Endothelial cell of umbilical vein (primary cell): Measurements from ENCODE around the gene C16orf87. TPM values are rescaled to one million over a fixed set of nuclear protein-coding genes. Genes with fewer than 3 reads are reported as not detected.

Experiments used
- BruUV-seq: library from RNA; stranded (reverse); fragments of 400-500 nt; replicated peaks from 2 replicates; lab custom pipeline; 2021; lab: Mats Ljungman, UMichigan
- CTCF ChIA-PET: fragments of 300-600, 350-600 bp; sonication (Branson Sonifier 250); formaldehyde crosslinking; loops from one replicate; lab custom pipeline; 2021; ENCODE audit warnings: antibody characterized with exemption, inconsistent platforms; lab: Charles Lee
- POLR2A ChIA-PET: fragments of 300-600, 350-600 bp; sonication (Branson Sonifier 250); formaldehyde crosslinking; loops from one replicate; lab custom pipeline; 2021; ENCODE audit warnings: antibody characterized with exemption, inconsistent platforms; lab: Charles Lee
- DNase-seq: peaks from one replicate; pipeline ENCODE4 v3.0.0-alpha.2; 2011; ENCODE audit warnings: low read depth, low spot score
- FAIRE-seq: peaks from 2 replicates; lab custom pipeline; 2011; peaks lifted over from hg19 to GRCh38; lab: Jason Lieb, UNC
- H2AFZ ChIP-seq: 2 replicates; pipeline ENCODE4 v1.6.0; 2012; ENCODE audit warnings: low read depth, low read length, control low read depth, inconsistent platforms
- H3K27ac ChIP-seq: 2 replicates; pipeline ENCODE4 v1.5.1; 2011; ENCODE audit warnings: low read depth, mild to moderate bottlenecking, control low read depth, low read length, moderate library complexity; ENCODE audit not compliant: insufficient read depth
- H3K27me3 ChIP-seq, 2 experiments: 2 replicates each; pipeline versions ENCODE4 v1.6.0 to v1.6.1; 2011; ENCODE audit warnings: low read length in 2 of 2, mixed read lengths in 1 of 2; ENCODE audit not compliant: control insufficient read depth in 2 of 2, insufficient read depth in 2 of 2
- H3K36me3 ChIP-seq, 2 experiments: 2 replicates in 1 of 2; 3 replicates in 1 of 2; pipeline ENCODE4 v1.5.1; 2011; ENCODE audit warnings: low read length in 2 of 2, mild to moderate bottlenecking in 1 of 2, moderate library complexity in 1 of 2; ENCODE audit not compliant: control insufficient read depth in 2 of 2, insufficient read depth in 2 of 2; ENCODE audit errors: extremely low read depth in 1 of 2
- H3K4me1 ChIP-seq: 3 replicates; pipeline ENCODE4 v1.5.1; 2011; ENCODE audit warnings: mild to moderate bottlenecking, low read length; ENCODE audit not compliant: control insufficient read depth, insufficient read depth; ENCODE audit errors: extremely low read depth
- H3K4me2 ChIP-seq: 2 replicates; pipeline ENCODE4 v1.6.1; 2011; ENCODE audit warnings: low read length, control low read depth, mixed read lengths; ENCODE audit not compliant: insufficient read depth
- H3K4me3 ChIP-seq, 3 experiments: fragments of 200-600 bp in 1 of 3; sonication (generic), shearing (Covaris generic) in 1 of 3; replicated peaks in 1 of 3; 2 replicates each; pipeline ENCODE4 v1.5.1; 2011 to 2016; ENCODE audit warnings: control low read depth in 3 of 3, low read length in 3 of 3, mild to moderate bottlenecking in 2 of 3, inconsistent platforms in 1 of 3, low read depth in 1 of 3, moderate library complexity in 1 of 3; ENCODE audit not compliant: insufficient read depth in 1 of 3
- H3K79me2 ChIP-seq: 2 replicates; pipeline ENCODE4 v1.6.0; 2012; ENCODE audit warnings: low read length, inconsistent platforms; ENCODE audit not compliant: control insufficient read depth, insufficient read depth
- H3K9ac ChIP-seq: replicated peaks from 2 replicates; pipeline ENCODE3; 2011; ENCODE audit warnings: low read length, control low read depth; ENCODE audit not compliant: insufficient read depth; ENCODE audit errors: extremely low read depth
- H3K9me1 ChIP-seq: replicated peaks from 3 replicates; pipeline ENCODE4 v1.6.0; 2011; ENCODE audit warnings: mild to moderate bottlenecking, low read length; ENCODE audit not compliant: control insufficient read depth, insufficient read depth; ENCODE audit errors: extremely low read depth
- H3K9me3 ChIP-seq: replicated peaks from 2 replicates; pipeline ENCODE4 v1.5.1; 2012; ENCODE audit warnings: low read length, inconsistent platforms; ENCODE audit not compliant: control insufficient read depth, insufficient read depth
- H4K20me1 ChIP-seq: replicated peaks from 2 replicates; pipeline ENCODE3; 2011; ENCODE audit warnings: mild to moderate bottlenecking, low read length; ENCODE audit not compliant: control insufficient read depth, insufficient read depth; ENCODE audit errors: extremely low read depth
- CTCF ChIP-seq, 2 donors: IDR thresholded peaks; 1 replicate in 1 of 2; 2 replicates in 1 of 2; pipeline ENCODE4 v1.5.1; 2011; ENCODE audit warnings: low read length in 2 of 2, mild to moderate bottlenecking in 2 of 2, moderate library complexity in 2 of 2, control low read depth in 1 of 2, inconsistent platforms in 1 of 2, low read depth in 1 of 2; ENCODE audit not compliant: insufficient read depth in 1 of 2; ENCODE audit errors: extremely low read depth in 1 of 2
- EZH2 ChIP-seq: IDR thresholded peaks from 2 replicates; pipeline ENCODE4 v1.6.1; 2012; ENCODE audit warnings: borderline replicate concordance, low read depth, mild to moderate bottlenecking, moderate library complexity, low read length, inconsistent platforms; ENCODE audit not compliant: severe bottlenecking
- FOS ChIP-seq: IDR thresholded peaks from 2 replicates; pipeline ENCODE4 v1.6.1; 2011; ENCODE audit warnings: mild to moderate bottlenecking, low read length, moderate library complexity, borderline replicate concordance; ENCODE audit not compliant: insufficient read depth
- GATA2 ChIP-seq: IDR thresholded peaks from 2 replicates; pipeline ENCODE4 v1.7.0; 2011; ENCODE audit warnings: low read depth, mild to moderate bottlenecking, moderate library complexity, mixed read lengths, low read length; ENCODE audit not compliant: insufficient read length, insufficient read depth
- JUN ChIP-seq: IDR thresholded peaks from 2 replicates; pipeline ENCODE4 v1.6.1; 2011; ENCODE audit warnings: borderline replicate concordance, low read depth; ENCODE audit not compliant: insufficient read length, insufficient read depth
- MAX ChIP-seq: IDR thresholded peaks from 2 replicates; pipeline ENCODE4 v1.6.1; 2011; ENCODE audit not compliant: insufficient read depth, insufficient read length
- MYC ChIP-seq: IDR thresholded peaks from one replicate; pipeline ENCODE4 v1.6.1; 2011; ENCODE audit warnings: mild to moderate bottlenecking, low read depth, low read length
- POLR2A ChIP-seq: IDR thresholded peaks from 2 replicates; pipeline ENCODE4 v1.6.1; 2012; ENCODE audit warnings: low read depth, mild to moderate bottlenecking, control low read depth, low read length
- POLR2AphosphoS5 ChIP-seq: IDR thresholded peaks from 2 replicates; pipeline ENCODE4 v1.6.1; 2012; ENCODE audit warnings: low read depth, mild to moderate bottlenecking, control low read depth, low read length, moderate library complexity; ENCODE audit not compliant: insufficient read depth
- dilution Hi-C: fragments of 300-500 bp; cut with MboI; formaldehyde crosslinking; loops from one replicate; pipeline ENCODE4 v1.15.0; 2019; ENCODE audit warnings: low sequenced_read_pairs; ENCODE audit not compliant: extremely low pct_ligation_motif_present
- intact Hi-C: fragments of 100-400 bp; cut with micrococcal nuclease; formaldehyde crosslinking; loops from one replicate; pipeline ENCODE4 v1.10.0; 2022
- polyA plus RNA-seq, 4 experiments: library from polyadenylated mRNA; depleted of rRNA in 3 of 4; stranded (reverse) in 3 of 4; unstranded in 1 of 4; fragments of >200 nt; gene quantifications; 2 replicates each; pipeline versions ENCODE4 v1.2.1 to v1.2.3, GENCODE V29; 2011 to 2012; ENCODE audit warnings: missing spikeins in 1 of 4
- total RNA-seq: library from RNA; stranded (reverse); gene quantifications from 2 replicates; pipeline ENCODE4 v1.2.3, GENCODE V29; 2021

C16orf87 gene
- total and polyA plus RNA-seq, 2 donors (not counting 3 experiments of a cell fraction or from before 2014, with no cell fraction given): 2.4 to 8.5 TPM

- Histone ChIP-seq H3K9ac (no peak overlapping the region), H3K9me3 (no peaks in the 10 kb centered on the region), H3K4me2 (no peak overlapping the region), H3K79me2 (peaks cover 14% of the 10 kb centered on the region), H3K27me3 (no peaks in the 10 kb centered on the region), H3K36me3 (no peaks in the 10 kb centered on the region), H3K4me1 (peaks cover 12% of the 10 kb centered on the region), H2AFZ (no peak overlapping the region), H3K9me1 (no peaks in the 10 kb centered on the region), H4K20me1 (peaks cover 3% of the 10 kb centered on the region), H3K4me3 (no peak overlapping the region), H3K27ac (no peak overlapping the region)
- intact Hi-C loops: no loop called here
- FAIRE-seq (no peak), DNase-seq (no peak)
- no TSS peak for BruUV-seq
- POLR2A ChIA-PET: interaction anchor here (0.7 kb wide), 1 partner anchor 1064 kb away, joined by 6 read pairs; no protein-coding TSS in a partner anchor
- TF ChIP-seq POLR2A (no peak), GATA2 (no peak), CTCF (IDR thresholded peaks at IDR 0.05; ENCODE audit: extremely low read depth in 1 of 2, insufficient read depth in 1 of 2, low read depth in 1 of 2, low read length in 2 of 2) (no peak), FOS (no peak), MAX (no peak), MYC (no peak), JUN (no peak), POLR2AphosphoS5 (no peak), EZH2 (no peak)
- dilution Hi-C loops: no loop called here
- CTCF ChIA-PET: interaction anchor here (1.3 to 1.8 kb wide), 2 partner anchors 18 to 135 kb away, joined by 3 to 4 read pairs; no protein-coding TSS in a partner anchor
These were observed 22.0 kb downstream of the C16orf87 start for GRCh38 chr16:46808997-46809396.
